ENCODE data around the gene CDKN2AIP.

DNA sequence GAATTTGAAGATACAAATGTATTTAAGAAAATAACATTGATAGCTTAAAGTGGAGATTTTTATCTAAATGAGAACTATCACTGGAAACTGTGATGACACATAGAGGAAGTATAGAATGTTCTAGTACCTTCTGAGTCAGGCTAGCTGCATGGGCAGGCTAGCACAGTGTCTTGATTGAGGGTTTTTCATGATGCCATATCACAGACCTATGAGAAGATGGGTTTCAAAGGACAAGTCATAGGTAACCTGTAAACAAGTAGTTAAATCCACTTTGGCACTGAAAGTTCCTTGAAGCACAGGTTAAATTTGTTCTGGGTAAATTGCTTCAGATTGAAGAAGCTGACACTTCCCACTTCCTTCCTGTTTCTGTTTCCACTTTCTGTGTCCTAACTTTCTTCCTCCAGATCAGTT lies 48.2 kb upstream of the CDKN2AIP start:
- TF ChIP-seq, protein P1, sequence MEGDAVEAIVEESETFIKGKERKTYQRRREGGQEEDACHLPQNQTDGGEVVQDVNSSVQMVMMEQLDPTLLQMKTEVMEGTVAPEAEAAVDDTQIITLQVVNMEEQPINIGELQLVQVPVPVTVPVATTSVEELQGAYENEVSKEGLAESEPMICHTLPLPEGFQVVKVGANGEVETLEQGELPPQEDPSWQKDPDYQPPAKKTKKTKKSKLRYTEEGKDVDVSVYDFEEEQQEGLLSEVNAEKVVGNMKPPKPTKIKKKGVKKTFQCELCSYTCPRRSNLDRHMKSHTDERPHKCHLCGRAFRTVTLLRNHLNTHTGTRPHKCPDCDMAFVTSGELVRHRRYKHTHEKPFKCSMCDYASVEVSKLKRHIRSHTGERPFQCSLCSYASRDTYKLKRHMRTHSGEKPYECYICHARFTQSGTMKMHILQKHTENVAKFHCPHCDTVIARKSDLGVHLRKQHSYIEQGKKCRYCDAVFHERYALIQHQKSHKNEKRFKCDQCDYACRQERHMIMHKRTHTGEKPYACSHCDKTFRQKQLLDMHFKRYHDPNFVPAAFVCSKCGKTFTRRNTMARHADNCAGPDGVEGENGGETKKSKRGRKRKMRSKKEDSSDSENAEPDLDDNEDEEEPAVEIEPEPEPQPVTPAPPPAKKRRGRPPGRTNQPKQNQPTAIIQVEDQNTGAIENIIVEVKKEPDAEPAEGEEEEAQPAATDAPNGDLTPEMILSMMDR (IDR thresholded peaks at IDR 0.05) = no peak
- no peak for TF ChIP-seq POLR2A (IDR thresholded peaks at IDR 0.05)

All from thyroid gland (tissue), 4 donors.